GM18951 (cell line): ENCODE results near the gene KCNJ15.

Experiments used
- POLR2A ChIP-seq: IDR thresholded peaks from 4 replicates; pipeline ENCODE4 v1.6.1; 2011; ENCODE audit warnings: mild to moderate bottlenecking; ENCODE audit not compliant: insufficient read length, insufficient read depth; ENCODE audit errors: extremely low read depth
- in situ Hi-C: fragments of 300-500 bp; cut with MboI; formaldehyde crosslinking; loops from one replicate; pipeline ENCODE4 v1.12.0; 2022; ENCODE audit warnings: low sequenced_read_pairs, mixed read lengths, inconsistent platforms; ENCODE audit not compliant: unreplicated experiment

Gene KCNJ15

GRCh38 chr21:38323721-38324531 lies 67.1 kb downstream of the KCNJ15 start:
- in situ Hi-C loops = no loop called here
- no peak for TF ChIP-seq POLR2A

- in situ Hi-C loops = no loop called here
- no peak for TF ChIP-seq POLR2A
Measured at GRCh38 chr21:38325216-38325615, 68.4 kb downstream of the KCNJ15 start.

GRCh38 chr21:38325731-38326420 lies 69.1 kb downstream of the KCNJ15 start:
- in situ Hi-C loops = no loop called here
- TF ChIP-seq POLR2A = no peak

GRCh38 chr21:38326429-38326828 lies 69.6 kb downstream of the KCNJ15 start:
- in situ Hi-C loops = no loop called here
- no peak for TF ChIP-seq POLR2A

- in situ Hi-C loops = no loop called here
- no peak for TF ChIP-seq POLR2A
Measured at GRCh38 chr21:38326899-38327298, 70.1 kb downstream of the KCNJ15 start.

GRCh38 chr21:38327984-38328383 lies 71.2 kb downstream of the KCNJ15 start:
- in situ Hi-C loops = no loop called here
- no peak for TF ChIP-seq POLR2A

- no peak for TF ChIP-seq POLR2A
- in situ Hi-C loops = no loop called here
Measured at GRCh38 chr21:38329162-38329561, 72.4 kb downstream of the KCNJ15 start.

GRCh38 chr21:38330666-38331065 lies 73.9 kb downstream of the KCNJ15 start:
- no peak for TF ChIP-seq POLR2A
- in situ Hi-C loops = no loop called here

GRCh38 chr21:38333301-38334272 lies 76.8 kb downstream of the KCNJ15 start:
- in situ Hi-C loops = no loop called here
- no peak for TF ChIP-seq POLR2A

- in situ Hi-C loops = no loop called here
- TF ChIP-seq POLR2A = no peak
Measured at GRCh38 chr21:38334866-38335265, 78.1 kb downstream of the KCNJ15 start.

GRCh38 chr21:38337793-38338192 lies 81.0 kb downstream of the KCNJ15 start:
- in situ Hi-C loops = no loop called here
- no peak for TF ChIP-seq POLR2A

GRCh38 chr21:38340131-38340530 lies 83.3 kb downstream of the KCNJ15 start:
- no peak for TF ChIP-seq POLR2A
- in situ Hi-C loops = no loop called here

GRCh38 chr21:38341546-38342012 lies 84.8 kb downstream of the KCNJ15 start:
- in situ Hi-C loops = no loop called here
- no peak for TF ChIP-seq POLR2A
